GM12865 (cell line): ENCODE results near the gene FAM174C.

ENCODE experiments used
- DNase-seq: peaks from one replicate; pipeline ENCODE4 v3.0.0; 2010; ENCODE audit warnings: low read depth
- H3K4me3 ChIP-seq: 2 replicates; pipeline ENCODE4 v1.5.1; 2011; ENCODE audit warnings: mild to moderate bottlenecking, low read depth, low read length, control low read depth
- CTCF ChIP-seq: IDR thresholded peaks from 2 replicates; pipeline ENCODE4 v1.5.1; 2011; ENCODE audit warnings: low read length, control low read depth, low read depth, inconsistent platforms; ENCODE audit not compliant: insufficient read depth; ENCODE audit errors: missing control alignments

The FAM174C gene

GRCh38 chr19:1229924-1230782 lies 45.2 kb upstream of the FAM174C start:
- DNase-seq, result no peak
- no peak for TF ChIP-seq CTCF

GRCh38 chr19:1230783-1231489 lies 44.4 kb upstream of the FAM174C start:
- TF ChIP-seq CTCF, result peak; percentile 7
- DNase-seq, result no peak

More at GRCh38 chr19:1229924-1230782, 45.2 kb upstream of the FAM174C start:
- H3K4me3 ChIP-seq, result no peak overlapping the region

GRCh38 chr19:1231729-1232637 lies 43.3 kb upstream of the FAM174C start:
- TF ChIP-seq CTCF, result no peak
- DNase-seq, result no peak

More at GRCh38 chr19:1230783-1231489, 44.4 kb upstream of the FAM174C start:
- H3K4me3 ChIP-seq, result no peak overlapping the region

GRCh38 chr19:1232652-1233072 lies 42.7 kb upstream of the FAM174C start:
- no peak for DNase-seq
- no peak overlapping the region for H3K4me3 ChIP-seq
- no peak for TF ChIP-seq CTCF

More at GRCh38 chr19:1231729-1232637, 43.3 kb upstream of the FAM174C start:
- no peak overlapping the region for H3K4me3 ChIP-seq

GRCh38 chr19:1233115-1233667 lies 42.1 kb upstream of the FAM174C start:
- DNase-seq, result no peak
- no peak overlapping the region for H3K4me3 ChIP-seq
- no peak for TF ChIP-seq CTCF
